Mesenchymal stem cell (in vitro differentiated cells and primary cell): ENCODE measurements around the gene TRIM74.
"Not testable (repeated sequence)": the region's sequence is repeated elsewhere in the genome, so short reads cannot be mapped to it uniquely, and the experiment has no call there.

ENCODE experiments used
- DNase-seq: peaks from one replicate; pipeline ENCODE4 v3.0.0-alpha.2; 2013
- H2AFZ ChIP-seq: one replicate; pipeline ENCODE4 v1.6.1; 2013; ENCODE audit warnings: low read depth, mild to moderate bottlenecking, control low read depth, inconsistent platforms, low read length, moderate library complexity
- H2AK5ac ChIP-seq: 2 replicates; pipeline ENCODE4 v1.6.1; 2013; ENCODE audit warnings: low read length, moderate library complexity, mild to moderate bottlenecking, inconsistent platforms; ENCODE audit not compliant: severe bottlenecking
- H2BK120ac ChIP-seq: one replicate; pipeline ENCODE4 v1.6.1; 2013; ENCODE audit warnings: low read depth, mild to moderate bottlenecking, inconsistent platforms, low read length, moderate library complexity
- H2BK12ac ChIP-seq, 2 experiments: one replicate each; pipeline ENCODE4 v1.6.1; 2013; ENCODE audit warnings: inconsistent platforms in 2 of 2, low read length in 2 of 2, mild to moderate bottlenecking in 2 of 2, moderate library complexity in 2 of 2, control low read depth in 1 of 2
- H2BK15ac ChIP-seq: one replicate; pipeline ENCODE4 v1.6.1; 2013; ENCODE audit warnings: mild to moderate bottlenecking, low read depth, inconsistent platforms; ENCODE audit not compliant: poor library complexity, severe bottlenecking
- H2BK5ac ChIP-seq: 2 replicates; pipeline ENCODE4 v1.6.1; 2013; ENCODE audit warnings: low read depth, mild to moderate bottlenecking, low read length, control low read depth, inconsistent platforms; ENCODE audit not compliant: poor library complexity, severe bottlenecking
- H3K14ac ChIP-seq, 2 experiments: one replicate each; pipeline ENCODE4 v1.6.1; 2013; ENCODE audit warnings: inconsistent platforms in 2 of 2, low read length in 2 of 2, control low read depth in 1 of 2, mild to moderate bottlenecking in 1 of 2, moderate library complexity in 1 of 2
- H3K18ac ChIP-seq, 2 experiments: one replicate each; pipeline ENCODE4 v1.6.1; 2013; ENCODE audit warnings: inconsistent platforms in 2 of 2, low read length in 2 of 2, control low read depth in 1 of 2, low read depth in 1 of 2, mild to moderate bottlenecking in 1 of 2
- H3K23ac ChIP-seq, 2 experiments: one replicate each; pipeline ENCODE4 v1.6.1; 2013; ENCODE audit warnings: inconsistent platforms in 2 of 2, low read length in 2 of 2, mild to moderate bottlenecking in 2 of 2, moderate library complexity in 2 of 2, control low read depth in 1 of 2
- H3K27ac ChIP-seq: 2 replicates; pipeline ENCODE4 v1.5.1; 2013; ENCODE audit warnings: mild to moderate bottlenecking, moderate library complexity, low read length, control low read depth, inconsistent platforms; ENCODE audit not compliant: poor library complexity, severe bottlenecking
- H3K27me3 ChIP-seq, 2 experiments: 2 replicates each; pipeline versions ENCODE4 v1.6.1 to v1.7.0; 2013; ENCODE audit warnings: low read length in 2 of 2, mild to moderate bottlenecking in 2 of 2, moderate library complexity in 2 of 2, control low read depth in 1 of 2, inconsistent platforms in 1 of 2; ENCODE audit not compliant: control insufficient read depth in 1 of 2, insufficient read depth in 1 of 2
- H3K36me3 ChIP-seq, 2 experiments: 2 replicates each; pipeline versions ENCODE4 v1.6.1 to v1.7.0; 2013; ENCODE audit warnings: low read length in 2 of 2, control low read depth in 1 of 2, inconsistent platforms in 1 of 2, low read depth in 1 of 2, mild to moderate bottlenecking in 1 of 2; ENCODE audit not compliant: insufficient read depth in 2 of 2, control insufficient read depth in 1 of 2
- H3K4ac ChIP-seq, 2 experiments: one replicate each; pipeline ENCODE4 v1.6.1; 2013; ENCODE audit warnings: inconsistent platforms in 2 of 2, low read length in 2 of 2, mild to moderate bottlenecking in 2 of 2, moderate library complexity in 2 of 2, control low read depth in 1 of 2, low read depth in 1 of 2
- H3K4me1 ChIP-seq: 2 replicates; pipeline ENCODE4 v1.6.1; 2013; ENCODE audit warnings: low read depth, low read length, control low read depth; ENCODE audit not compliant: control insufficient read depth, insufficient read depth
- H3K4me2 ChIP-seq: 2 replicates; pipeline ENCODE4 v1.6.1; 2013; ENCODE audit warnings: low read length, mild to moderate bottlenecking, inconsistent platforms; ENCODE audit not compliant: poor library complexity, severe bottlenecking
- H3K4me3 ChIP-seq, 2 experiments: 2 replicates each; pipeline versions ENCODE4 v1.5.1 to v1.7.0; 2013; ENCODE audit warnings: low read length in 2 of 2, mild to moderate bottlenecking in 2 of 2, control low read depth in 1 of 2, low read depth in 1 of 2; ENCODE audit not compliant: insufficient read depth in 1 of 2
- H3K79me1 ChIP-seq: replicated peaks from 2 replicates; pipeline ENCODE4 v1.6.1; 2013; ENCODE audit warnings: mild to moderate bottlenecking, control low read depth, low read length, inconsistent platforms; ENCODE audit not compliant: poor library complexity, severe bottlenecking
- H3K9ac ChIP-seq: 2 replicates; pipeline ENCODE4 v1.7.0; 2013; ENCODE audit warnings: mild to moderate bottlenecking, low read length, moderate library complexity
- H3K9me3 ChIP-seq: 2 replicates; pipeline ENCODE4 v1.7.0; 2013; ENCODE audit warnings: mild to moderate bottlenecking, low read length; ENCODE audit not compliant: control insufficient read depth
- H4K8ac ChIP-seq: one replicate; pipeline ENCODE4 v1.6.1; 2013; ENCODE audit warnings: inconsistent platforms, mild to moderate bottlenecking, low read length, moderate library complexity
- H4K91ac ChIP-seq: one replicate; pipeline ENCODE4 v1.6.1; 2013; ENCODE audit warnings: mild to moderate bottlenecking, low read length, inconsistent platforms
- WGBS: methylation state at CpG from one replicate; pipeline ENCODE4 v1.1.7; 2013; ENCODE audit warnings: mixed read lengths; 5-methylcytosine and 5-hydroxymethylcytosine counted together

Gene TRIM74

GRCh38 chr7:72949686-72950085 is 19.6 kb downstream of the TRIM74 start:
- not testable (repeated sequence) for H2BK15ac ChIP-seq, H3K4me2 ChIP-seq, H3K18ac ChIP-seq, H4K8ac ChIP-seq, H3K9ac ChIP-seq, H3K4ac ChIP-seq, H3K27me3 ChIP-seq, DNase-seq, H3K9me3 ChIP-seq, H2AK5ac ChIP-seq, H3K23ac ChIP-seq, H2BK5ac ChIP-seq, H2BK12ac ChIP-seq, H4K91ac ChIP-seq, H3K79me1 ChIP-seq, H3K4me3 ChIP-seq, H2AFZ ChIP-seq, H3K14ac ChIP-seq, H3K4me1 ChIP-seq, H2BK120ac ChIP-seq
- WGBS, result 86% methylated on average over 1 of the region's 6 CpGs
- peak overlapping the region; percentile 45 for H3K27ac ChIP-seq
- peaks cover 10 to 31% of the 10 kb centered on the region in 2 experiments for H3K36me3 ChIP-seq

DNA sequence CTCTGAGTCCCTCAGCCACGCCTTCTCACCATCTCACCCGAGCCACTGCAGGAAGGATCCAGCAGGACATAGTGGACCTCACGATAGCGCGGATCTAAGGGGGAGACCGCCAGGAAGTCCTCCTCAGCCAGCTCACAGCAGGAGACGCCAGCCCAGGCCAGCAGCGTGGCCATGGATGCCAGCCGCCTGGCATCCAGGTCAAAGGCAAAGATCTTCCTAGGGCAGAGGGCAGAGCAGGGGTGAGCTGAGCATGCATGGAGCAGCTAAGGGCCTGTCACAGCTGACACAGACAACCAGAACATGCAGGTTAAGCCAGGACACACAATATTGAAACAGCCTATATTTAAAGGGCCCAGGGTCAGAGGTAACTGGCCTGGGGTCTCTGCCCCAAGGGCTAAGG is 20.0 kb downstream of the TRIM74 start:
- not testable (repeated sequence) for DNase-seq, H3K23ac ChIP-seq, H4K8ac ChIP-seq, H3K4me2 ChIP-seq, H3K4me1 ChIP-seq, H3K27me3 ChIP-seq, H3K9ac ChIP-seq, H3K4me3 ChIP-seq, H2BK12ac ChIP-seq, H3K18ac ChIP-seq, H4K91ac ChIP-seq, H3K79me1 ChIP-seq, H2BK15ac ChIP-seq, H2AFZ ChIP-seq, H2BK120ac ChIP-seq, H3K4ac ChIP-seq, H3K9me3 ChIP-seq, H3K14ac ChIP-seq, H2AK5ac ChIP-seq, H2BK5ac ChIP-seq
- peaks cover 10 to 31% of the 10 kb centered on the region in 2 experiments for H3K36me3 ChIP-seq
- WGBS, result 92% methylated on average over 6 of the region's 9 CpGs
- peak overlapping the region; percentile 45 for H3K27ac ChIP-seq

GRCh38 chr7:72948714-72949113 is 20.6 kb downstream of the TRIM74 start:
- not testable (repeated sequence) for H2BK12ac ChIP-seq, H2BK5ac ChIP-seq, H3K4me2 ChIP-seq, H4K91ac ChIP-seq, H2BK15ac ChIP-seq, H4K8ac ChIP-seq, H3K79me1 ChIP-seq, H3K4me1 ChIP-seq, H2BK120ac ChIP-seq, H3K4ac ChIP-seq, H3K9me3 ChIP-seq, H2AFZ ChIP-seq, H3K4me3 ChIP-seq, H3K27ac ChIP-seq, H3K27me3 ChIP-seq, H3K18ac ChIP-seq, H3K9ac ChIP-seq, H3K14ac ChIP-seq, H3K23ac ChIP-seq, H2AK5ac ChIP-seq, DNase-seq
- 94% methylated on average over 15 of the region's 23 CpGs for WGBS
- H3K36me3 ChIP-seq, result peaks cover 10 to 31% of the 10 kb centered on the region in 2 experiments

GRCh38 chr7:72946130-72946745 is 23.0 kb downstream of the TRIM74 start:
- H4K8ac ChIP-seq, H3K4me1 ChIP-seq, H4K91ac ChIP-seq, H3K4ac ChIP-seq, H2BK120ac ChIP-seq, H3K9ac ChIP-seq, H3K27ac ChIP-seq, H2AK5ac ChIP-seq, H3K79me1 ChIP-seq, H3K4me2 ChIP-seq, H2BK15ac ChIP-seq, H2AFZ ChIP-seq, H3K27me3 ChIP-seq, H3K9me3 ChIP-seq, H2BK5ac ChIP-seq, H3K14ac ChIP-seq, H2BK12ac ChIP-seq, H3K23ac ChIP-seq, H3K4me3 ChIP-seq, H3K18ac ChIP-seq, DNase-seq: not testable (repeated sequence)
- H3K36me3 ChIP-seq, result peaks cover 10 to 40% of the 10 kb centered on the region in 2 experiments
- WGBS, result 71% methylated on average over 8 of the region's 22 CpGs
